Caco-2 (cell line): ENCODE results near the gene PHF21A. TPM values are rescaled to one million over a fixed set of nuclear protein-coding genes. Genes with fewer than 3 reads are reported as not detected.

Experiments used
- BruUV-seq: library from RNA; stranded (reverse); fragments of 400-500 nt; replicated peaks from 2 replicates; lab custom pipeline; 2021; lab: Mats Ljungman, UMichigan
- CTCF ChIA-PET: fragments of 300-600 bp; sonication (Branson Sonifier 250); formaldehyde crosslinking; loops from one replicate; lab custom pipeline; 2022; ENCODE audit warnings: antibody characterized with exemption; lab: Charles Lee
- POLR2A ChIA-PET: fragments of 300-600 bp; sonication (Branson Sonifier 250); formaldehyde crosslinking; loops from one replicate; lab custom pipeline; 2022; ENCODE audit warnings: antibody characterized with exemption; lab: Charles Lee
- DNase-seq, 2 experiments: peaks; one replicate each; pipeline versions ENCODE4 v3.0.0 to v3.0.0-alpha.2; 2020 to 2022
- H3K27me3 ChIP-seq: replicated peaks from 2 replicates; pipeline ENCODE4 v1.6.0; 2011; ENCODE audit warnings: low read length; ENCODE audit not compliant: control insufficient read depth, insufficient read depth
- H3K36me3 ChIP-seq: 2 replicates; pipeline ENCODE4 v1.5.1; 2011; ENCODE audit warnings: low read length; ENCODE audit not compliant: control insufficient read depth, insufficient read depth
- H3K4me1 ChIP-seq: fragments of 250-450 bp; sonication (Bioruptor Pico); 2 replicates; pipeline ENCODE4 v1.5.1; 2020; ENCODE audit warnings: mild to moderate bottlenecking
- H3K4me3 ChIP-seq: 2 replicates; pipeline ENCODE4 v1.5.1; 2011; ENCODE audit warnings: low read depth, mild to moderate bottlenecking, control low read depth, low read length
- H3K9me3 ChIP-seq: fragments of 250-450 bp; sonication (Bioruptor Pico); 2 replicates; pipeline ENCODE4 v1.5.1; 2020; ENCODE audit warnings: mild to moderate bottlenecking, moderate library complexity
- H3K27ac Mint-ChIP-seq: one replicate; pipeline ENCODE4 v1.8.0; 2022; ENCODE audit warnings: mixed read lengths; ENCODE audit not compliant: unreplicated experiment
- H3K27me3 Mint-ChIP-seq: one replicate; pipeline ENCODE4 v1.8.0; 2022; ENCODE audit warnings: mixed read lengths; ENCODE audit not compliant: insufficient read depth, unreplicated experiment
- H3K36me3 Mint-ChIP-seq: one replicate; pipeline ENCODE4 v1.8.0; 2022; ENCODE audit warnings: mild to moderate bottlenecking, mixed read lengths; ENCODE audit not compliant: insufficient read depth, unreplicated experiment
- H3K4me1 Mint-ChIP-seq: one replicate; pipeline ENCODE4 v1.8.0; 2022; ENCODE audit warnings: low read depth, mixed read lengths; ENCODE audit not compliant: unreplicated experiment
- H3K4me3 Mint-ChIP-seq: one replicate; pipeline ENCODE4 v1.8.0; 2022; ENCODE audit warnings: mild to moderate bottlenecking, moderate library complexity, mixed read lengths; ENCODE audit not compliant: unreplicated experiment
- H3K9me3 Mint-ChIP-seq: one replicate; pipeline ENCODE4 v1.8.0; 2022; ENCODE audit warnings: mixed read lengths; ENCODE audit not compliant: unreplicated experiment
- intact Hi-C: fragments of 100-400 bp; cut with micrococcal nuclease; formaldehyde crosslinking; loops from one replicate; pipeline ENCODE4 v1.10.0; 2022; ENCODE audit not compliant: unreplicated experiment
- total RNA-seq: library from RNA; stranded (reverse); gene quantifications from 2 replicates; pipeline ENCODE4 v1.2.3, GENCODE V29; 2022
- TF ChIP-seq, protein P1 (sequence below), 2 experiments: fragments of 200-600 bp in 1 of 2; IDR thresholded peaks; 1 replicate in 1 of 2; 2 replicates in 1 of 2; pipeline versions ENCODE4 v1.5.1 to v1.8.0; 2011 to 2022; ENCODE audit warnings: antibody characterized with exemption in 1 of 2, control low read depth in 1 of 2, inconsistent platforms in 1 of 2, low read depth in 1 of 2, low read length in 1 of 2, mild to moderate bottlenecking in 1 of 2, moderate library complexity in 1 of 2; ENCODE audit not compliant: insufficient read depth in 1 of 2, severe bottlenecking in 1 of 2, unreplicated experiment in 1 of 2

Gene PHF21A
- total RNA-seq, 1 experiment from 2014 or later, result 20.0 TPM

DNA sequence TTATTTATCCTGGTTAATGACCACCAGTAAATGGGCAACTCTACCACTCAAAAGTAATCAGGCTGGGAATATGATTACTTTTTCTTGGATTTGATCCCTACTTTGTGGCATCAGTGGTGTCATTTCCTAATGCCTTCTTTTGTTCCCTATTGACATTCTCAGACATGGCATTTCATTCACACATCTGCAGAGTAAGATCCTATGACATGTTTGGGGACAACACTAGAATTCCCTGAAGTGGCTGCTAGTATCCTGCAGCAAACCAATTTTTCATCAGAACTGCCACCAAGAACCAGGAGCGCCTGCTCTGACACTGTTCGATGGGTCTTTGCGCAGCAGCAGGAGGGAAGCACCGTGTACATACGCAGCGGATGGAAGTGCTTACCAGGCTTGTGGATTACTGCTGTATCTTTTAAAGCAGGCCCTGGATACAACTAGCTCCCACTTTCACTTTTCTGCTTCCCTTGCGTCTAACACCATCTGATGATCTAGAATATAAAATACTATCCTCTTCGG lies 101.1 kb downstream of the PHF21A start:
- Mint-ChIP-seq H3K27me3 (no peaks in the 10 kb centered on the region), H3K27ac (no peak overlapping the region), H3K4me1 (no peaks in the 10 kb centered on the region), H3K36me3 (no peaks in the 10 kb centered on the region), H3K4me3 (no peak overlapping the region), H3K9me3 (no peaks in the 10 kb centered on the region)
- TF ChIP-seq, protein P1, sequence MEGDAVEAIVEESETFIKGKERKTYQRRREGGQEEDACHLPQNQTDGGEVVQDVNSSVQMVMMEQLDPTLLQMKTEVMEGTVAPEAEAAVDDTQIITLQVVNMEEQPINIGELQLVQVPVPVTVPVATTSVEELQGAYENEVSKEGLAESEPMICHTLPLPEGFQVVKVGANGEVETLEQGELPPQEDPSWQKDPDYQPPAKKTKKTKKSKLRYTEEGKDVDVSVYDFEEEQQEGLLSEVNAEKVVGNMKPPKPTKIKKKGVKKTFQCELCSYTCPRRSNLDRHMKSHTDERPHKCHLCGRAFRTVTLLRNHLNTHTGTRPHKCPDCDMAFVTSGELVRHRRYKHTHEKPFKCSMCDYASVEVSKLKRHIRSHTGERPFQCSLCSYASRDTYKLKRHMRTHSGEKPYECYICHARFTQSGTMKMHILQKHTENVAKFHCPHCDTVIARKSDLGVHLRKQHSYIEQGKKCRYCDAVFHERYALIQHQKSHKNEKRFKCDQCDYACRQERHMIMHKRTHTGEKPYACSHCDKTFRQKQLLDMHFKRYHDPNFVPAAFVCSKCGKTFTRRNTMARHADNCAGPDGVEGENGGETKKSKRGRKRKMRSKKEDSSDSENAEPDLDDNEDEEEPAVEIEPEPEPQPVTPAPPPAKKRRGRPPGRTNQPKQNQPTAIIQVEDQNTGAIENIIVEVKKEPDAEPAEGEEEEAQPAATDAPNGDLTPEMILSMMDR (IDR thresholded peaks at IDR 0.05; ENCODE audit: insufficient read depth in 1 of 2, low read depth in 1 of 2, low read length in 1 of 2, severe bottlenecking in 1 of 2, unreplicated experiment in 1 of 2), result no peak
- H3K4me3 ChIP-seq, result no peak overlapping the region
- no peaks in the 10 kb centered on the region for H3K36me3 ChIP-seq
- DNase-seq, result no peak
- H3K4me1 ChIP-seq, result 0 out of 2 replicates have a peak, but pooled peaks cover 3% of the 10 kb centered on the region
- intact Hi-C loops, result no loop called here
- H3K9me3 ChIP-seq, result 0 out of 2 replicates have a peak, but pooled peaks cover 2% of the 10 kb centered on the region
- no peaks in the 10 kb centered on the region for H3K27me3 ChIP-seq
- ChIA-PET CTCF (interaction anchor here (1.5 kb wide), 1 partner anchor 14 kb away, joined by 3 read pairs; no protein-coding TSS in a partner anchor), POLR2A (no interaction called here)
- BruUV-seq, result no TSS peak

DNA sequence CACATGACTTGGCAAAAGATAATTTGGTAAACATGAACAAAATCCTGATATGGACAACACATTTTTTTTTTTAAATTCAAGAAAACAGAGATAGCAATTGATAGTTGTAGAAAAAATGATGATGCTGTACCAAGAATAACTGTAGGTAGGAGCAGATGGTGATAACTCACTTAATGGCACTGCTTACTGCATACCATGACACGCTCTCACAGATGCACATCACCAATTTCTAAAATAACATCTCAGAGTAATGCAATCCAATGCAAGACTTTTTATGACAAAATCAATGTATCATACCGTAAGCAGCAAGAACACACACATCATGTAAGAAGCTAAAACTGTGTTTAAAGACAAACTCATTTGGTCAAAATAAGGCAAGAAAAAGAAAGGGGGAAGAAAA lies 102.6 kb downstream of the PHF21A start:
- Mint-ChIP-seq H3K27me3 (no peaks in the 10 kb centered on the region), H3K27ac (no peak overlapping the region), H3K4me1 (no peaks in the 10 kb centered on the region), H3K9me3 (no peaks in the 10 kb centered on the region), H3K36me3 (no peaks in the 10 kb centered on the region), H3K4me3 (no peak overlapping the region)
- ChIA-PET CTCF (interaction anchor here (0.6 kb wide), 1 partner anchor 104 kb away, joined by 6 read pairs; no protein-coding TSS in a partner anchor), POLR2A (interaction anchor here (0.7 kb wide), 1 partner anchor 25 kb away, joined by 8 read pairs; no protein-coding TSS in a partner anchor)
- no peaks in the 10 kb centered on the region for H3K27me3 ChIP-seq
- intact Hi-C loops, result no loop called here
- no peaks in the 10 kb centered on the region for H3K36me3 ChIP-seq
- H3K4me1 ChIP-seq, result 0 out of 2 replicates have a peak, but pooled peaks cover 3% of the 10 kb centered on the region
- no TSS peak for BruUV-seq
- DNase-seq, result no peak
- H3K9me3 ChIP-seq, result 0 out of 2 replicates have a peak, but pooled peaks cover 4% of the 10 kb centered on the region
- TF ChIP-seq, protein P1 (IDR thresholded peaks at IDR 0.05; ENCODE audit: insufficient read depth in 1 of 2, low read depth in 1 of 2, low read length in 1 of 2, severe bottlenecking in 1 of 2, unreplicated experiment in 1 of 2), result no peak
- H3K4me3 ChIP-seq, result no peak overlapping the region

DNA sequence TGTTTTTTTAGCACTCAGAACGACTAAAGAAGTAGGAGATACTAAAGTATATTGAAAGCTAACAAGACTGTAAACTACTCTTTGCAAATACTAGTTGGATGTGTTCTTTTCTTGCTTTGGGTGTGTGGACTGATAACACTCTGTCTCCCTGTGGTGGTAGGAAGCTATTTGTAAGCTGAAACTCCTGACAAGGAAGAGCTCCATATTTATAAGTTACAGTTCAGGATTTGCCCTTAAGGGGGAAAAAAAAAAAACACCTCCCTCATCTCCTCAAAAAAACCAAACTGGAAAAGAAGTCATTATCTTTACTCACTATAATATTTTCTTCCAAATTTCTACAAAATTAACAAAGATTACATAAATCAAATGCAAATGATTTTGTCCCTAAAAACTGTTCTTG lies 103.9 kb downstream of the PHF21A start:
- DNase-seq, result no peak
- POLR2A ChIA-PET, result no interaction called here
- Mint-ChIP-seq H3K9me3 (no peaks in the 10 kb centered on the region), H3K4me1 (peaks cover 2% of the 10 kb centered on the region), H3K27me3 (no peaks in the 10 kb centered on the region), H3K4me3 (no peak overlapping the region), H3K27ac (no peak overlapping the region), H3K36me3 (no peaks in the 10 kb centered on the region)
- Histone ChIP-seq H3K36me3 (no peaks in the 10 kb centered on the region), H3K9me3 (0 out of 2 replicates have a peak, but pooled peaks cover 4% of the 10 kb centered on the region), H3K4me1 (peaks cover 6% of the 10 kb centered on the region; the same call in 1 of the 2 replicates), H3K4me3 (no peak overlapping the region), H3K27me3 (no peaks in the 10 kb centered on the region)
- BruUV-seq, result no TSS peak
- TF ChIP-seq, protein P1 (IDR thresholded peaks at IDR 0.05; ENCODE audit: insufficient read depth in 1 of 2, low read depth in 1 of 2, low read length in 1 of 2, severe bottlenecking in 1 of 2, unreplicated experiment in 1 of 2), result no peak
- intact Hi-C loops, result no loop called here
- CTCF ChIA-PET, result interaction anchor here (0.6 to 1.2 kb wide), 3 partner anchors 11 to 89 kb away, joined by 3 to 5 read pairs (median 3); no protein-coding TSS in a partner anchor
